Measurements from ENCODE around the gene ENTPD7.

- TF ChIP-seq GATA2 (IDR thresholded peaks at IDR 0.05; ENCODE audit: low read depth, low read length) = no peak
- TF ChIP-seq GATA3 (IDR thresholded peaks at IDR 0.05; ENCODE audit: low read depth, low read length) = no peak
These were observed 41.6 kb upstream of the ENTPD7 start for GRCh38 chr10:99617696-99618095.
